H1 (cell line): ENCODE measurements around the gene MSANTD7.

Experiments used
- EZH2 ChIP-seq: fragments of 200-600 bp; sonication (generic); IDR thresholded peaks from 2 replicates; pipeline ENCODE4 v1.7.1; 2012; ENCODE audit warnings: low read depth, mild to moderate bottlenecking, moderate library complexity, low read length, inconsistent platforms; ENCODE audit not compliant: severe bottlenecking
- NRF1 ChIP-seq: IDR thresholded peaks from 2 replicates; pipeline ENCODE4 v1.6.1; 2011; ENCODE audit warnings: mild to moderate bottlenecking, low read depth, low read length, improper control_type of control experiment
- POLR2A ChIP-seq, 2 experiments: IDR thresholded peaks; 1 replicate in 1 of 2; 2 replicates in 1 of 2; pipeline ENCODE4 v1.6.1; 2011; ENCODE audit warnings: low read depth in 2 of 2, low read length in 2 of 2, mild to moderate bottlenecking in 2 of 2; ENCODE audit errors: control extremely low read depth in 1 of 2
- SP1 ChIP-seq: IDR thresholded peaks from 2 replicates; pipeline ENCODE4 v1.6.1; 2011; ENCODE audit warnings: low read depth, low read length
- TAF1 ChIP-seq: IDR thresholded peaks from 2 replicates; pipeline ENCODE4 v1.6.1; 2011; ENCODE audit warnings: mild to moderate bottlenecking, low read depth, low read length
- TF ChIP-seq, protein P1 (sequence below), 3 experiments: IDR thresholded peaks; 1 replicate in 2 of 3; 2 replicates in 1 of 3; pipeline versions ENCODE4 v1.5.1 to v1.6.1; 2011; ENCODE audit warnings: low read length in 3 of 3, mild to moderate bottlenecking in 3 of 3, inconsistent platforms in 2 of 3, low read depth in 1 of 3, moderate library complexity in 1 of 3; ENCODE audit not compliant: insufficient read depth in 1 of 3; ENCODE audit errors: control extremely low read depth in 1 of 3
- TF ChIP-seq, protein P2 (sequence below): IDR thresholded peaks from 2 replicates; pipeline ENCODE4 v1.6.1; 2011; ENCODE audit warnings: low read length, improper control_type of control experiment

DNA sequence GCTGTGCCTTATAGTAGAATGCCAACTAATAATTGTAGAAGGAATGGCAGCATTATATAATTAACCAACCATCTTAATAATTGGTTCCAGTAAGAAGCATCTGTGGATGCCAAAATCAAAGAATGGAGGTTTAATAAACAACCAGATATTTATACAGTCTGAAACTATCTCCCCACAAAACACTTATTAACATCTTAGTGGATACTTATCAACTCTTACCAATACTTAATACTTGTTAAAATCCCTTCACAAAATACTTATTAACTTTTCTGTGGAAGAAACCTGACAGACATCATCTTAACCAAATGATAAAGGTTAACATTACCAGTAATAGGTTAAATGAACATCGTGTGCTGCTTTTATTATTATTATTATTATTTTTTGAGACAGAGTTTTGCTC is 34.3 kb upstream of the MSANTD7 start:
- TF ChIP-seq, protein P1, sequence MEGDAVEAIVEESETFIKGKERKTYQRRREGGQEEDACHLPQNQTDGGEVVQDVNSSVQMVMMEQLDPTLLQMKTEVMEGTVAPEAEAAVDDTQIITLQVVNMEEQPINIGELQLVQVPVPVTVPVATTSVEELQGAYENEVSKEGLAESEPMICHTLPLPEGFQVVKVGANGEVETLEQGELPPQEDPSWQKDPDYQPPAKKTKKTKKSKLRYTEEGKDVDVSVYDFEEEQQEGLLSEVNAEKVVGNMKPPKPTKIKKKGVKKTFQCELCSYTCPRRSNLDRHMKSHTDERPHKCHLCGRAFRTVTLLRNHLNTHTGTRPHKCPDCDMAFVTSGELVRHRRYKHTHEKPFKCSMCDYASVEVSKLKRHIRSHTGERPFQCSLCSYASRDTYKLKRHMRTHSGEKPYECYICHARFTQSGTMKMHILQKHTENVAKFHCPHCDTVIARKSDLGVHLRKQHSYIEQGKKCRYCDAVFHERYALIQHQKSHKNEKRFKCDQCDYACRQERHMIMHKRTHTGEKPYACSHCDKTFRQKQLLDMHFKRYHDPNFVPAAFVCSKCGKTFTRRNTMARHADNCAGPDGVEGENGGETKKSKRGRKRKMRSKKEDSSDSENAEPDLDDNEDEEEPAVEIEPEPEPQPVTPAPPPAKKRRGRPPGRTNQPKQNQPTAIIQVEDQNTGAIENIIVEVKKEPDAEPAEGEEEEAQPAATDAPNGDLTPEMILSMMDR (IDR thresholded peaks at IDR 0.05; ENCODE audit: control extremely low read depth in 1 of 3, insufficient read depth in 1 of 3, low read depth in 1 of 3, low read length in 3 of 3), result no peak
- no peak for TF ChIP-seq EZH2
- no peak for TF ChIP-seq SP1
- no peak for TF ChIP-seq POLR2A (IDR thresholded peaks at IDR 0.05; ENCODE audit: control extremely low read depth in 1 of 2, low read depth in 2 of 2, low read length in 2 of 2)
- no peak for TF ChIP-seq TAF1
- TF ChIP-seq, protein P2, sequence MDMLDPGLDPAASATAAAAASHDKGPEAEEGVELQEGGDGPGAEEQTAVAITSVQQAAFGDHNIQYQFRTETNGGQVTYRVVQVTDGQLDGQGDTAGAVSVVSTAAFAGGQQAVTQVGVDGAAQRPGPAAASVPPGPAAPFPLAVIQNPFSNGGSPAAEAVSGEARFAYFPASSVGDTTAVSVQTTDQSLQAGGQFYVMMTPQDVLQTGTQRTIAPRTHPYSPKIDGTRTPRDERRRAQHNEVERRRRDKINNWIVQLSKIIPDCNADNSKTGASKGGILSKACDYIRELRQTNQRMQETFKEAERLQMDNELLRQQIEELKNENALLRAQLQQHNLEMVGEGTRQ, result no peak
- TF ChIP-seq NRF1, result no peak
